HK-2 (cell line): ENCODE measurements around the gene LBHD1.
A peak's percentile ranks its signal among the peaks of the same experiment; 100 is the strongest.
"Not testable (repeated sequence)": the region's sequence is repeated elsewhere in the genome, so short reads cannot be mapped to it uniquely, and the experiment has no call there.

Experiments used
- DNase-seq: peaks from one replicate; pipeline ENCODE4 v3.0.0-alpha.2; 2018; ENCODE audit not compliant: unreplicated experiment

The LBHD1 gene

GRCh38 chr11:62664405-62665074 is 7.5 kb downstream of the LBHD1 start:
- DNase-seq: peak; percentile 48

- no peak for DNase-seq
Observed at GRCh38 chr11:62656796-62657429, 15.2 kb downstream of the LBHD1 start.

- DNase-seq: no peak
Observed at GRCh38 chr11:62654297-62654696, 17.8 kb downstream of the LBHD1 start.

GRCh38 chr11:62652161-62653006 is 19.7 kb downstream of the LBHD1 start:
- no peak for DNase-seq

GRCh38 chr11:62650283-62650682 is 21.8 kb downstream of the LBHD1 start:
- DNase-seq: not testable (repeated sequence)

GRCh38 chr11:62649486-62649885 is 22.6 kb downstream of the LBHD1 start:
- DNase-seq: no peak

- no peak for DNase-seq
Observed at GRCh38 chr11:62648967-62649364, 23.1 kb downstream of the LBHD1 start.

GRCh38 chr11:62648185-62648966 is 23.7 kb downstream of the LBHD1 start:
- DNase-seq: no peak

GRCh38 chr11:62647609-62648005 is 24.5 kb downstream of the LBHD1 start:
- no peak for DNase-seq

- DNase-seq: no peak
Observed at GRCh38 chr11:62646825-62647608, 25.1 kb downstream of the LBHD1 start.

- peak; percentile 95 for DNase-seq
Observed at GRCh38 chr11:62645946-62646824, 25.9 kb downstream of the LBHD1 start, which contains the start of gene GANAB. Gene GANAB, minus strand, starts transcription at chr11:62646613. Its CDS starts 14 bp downstream, at chr11:62646599.

GRCh38 chr11:62645671-62645945 is 26.5 kb downstream of the LBHD1 start:
- DNase-seq: no peak

GRCh38 chr11:62644220-62644619 is 27.8 kb downstream of the LBHD1 start:
- no peak for DNase-seq

- DNase-seq: no peak
Observed at GRCh38 chr11:62632492-62632891, 39.6 kb downstream of the LBHD1 start.

GRCh38 chr11:62627713-62628112 is 44.4 kb downstream of the LBHD1 start:
- no peak for DNase-seq

GRCh38 chr11:62622476-62623089 is 49.5 kb downstream of the LBHD1 start:
- no peak for DNase-seq

- peak; percentile 98 for DNase-seq
Observed at GRCh38 chr11:62621567-62622470, 50.2 kb downstream of the LBHD1 start, which contains the start of gene B3GAT3. Gene B3GAT3, minus strand, starts transcription at chr11:62621986. Its CDS starts 39 bp downstream, at chr11:62621947.

GRCh38 chr11:62621027-62621566 is 51.0 kb downstream of the LBHD1 start:
- DNase-seq: no peak
